ENCODE measurements around the gene CPLX1. TPM values are rescaled to one million over a fixed set of nuclear protein-coding genes. Genes with fewer than 3 reads are reported as not detected.

Gene CPLX1
- total RNA-seq, 1 experiment from 2014 or later, result 14.5 TPM

DNA sequence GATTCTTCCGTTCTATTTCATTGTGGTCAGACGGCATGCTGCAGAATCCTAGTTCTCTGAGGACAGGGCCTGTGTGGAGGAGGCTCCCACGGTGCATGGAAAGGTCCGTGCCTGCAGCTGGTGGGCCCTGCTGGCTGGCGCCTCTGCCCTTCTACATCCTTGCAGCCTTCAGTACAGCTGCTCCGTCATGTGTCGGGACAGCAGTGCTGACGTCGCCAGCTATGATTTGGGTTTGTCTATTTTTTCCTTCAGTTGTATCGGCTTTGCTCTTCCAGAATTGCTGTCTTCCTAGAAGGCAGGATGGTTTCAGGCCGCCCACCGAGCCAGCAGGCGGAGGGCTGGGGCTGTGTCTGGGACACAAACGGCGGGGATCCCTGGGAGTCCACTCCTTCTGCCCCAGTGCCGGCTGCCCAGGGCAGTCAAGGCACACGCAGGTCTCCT, 32.1 kb upstream of the CPLX1 start:
- Histone ChIP-seq H3K36me3 (ENCODE audit: control insufficient read depth in 1 of 2, insufficient read depth in 2 of 2, low read length in 2 of 2) (peaks cover 9 to 20% of the 10 kb centered on the region in 2 experiments), H3K27me3 (ENCODE audit: insufficient read depth, low read length) (no peaks in the 10 kb centered on the region), H3K4me2 (ENCODE audit: low read length) (no peak overlapping the region), H3K9me3 (ENCODE audit: control insufficient read depth in 1 of 2, insufficient read depth in 1 of 2, low read depth in 1 of 2, low read length in 2 of 2) (no peaks in the 10 kb centered on the region), H3K4me3 (replicated peaks in 1 of 2; ENCODE audit: low read depth in 1 of 2, low read length in 2 of 2) (no peak overlapping the region), H3K27ac (ENCODE audit: low read depth, low read length) (no peak overlapping the region), H3K9me2 (ENCODE audit: insufficient read depth) (no peaks in the 10 kb centered on the region), H2AFZ (ENCODE audit: low read depth, low read length, poor library complexity, severe bottlenecking) (no peak overlapping the region), H4K20me1 (ENCODE audit: insufficient read depth) (no peaks in the 10 kb centered on the region), H3K4me1 (ENCODE audit: control insufficient read depth in 1 of 2, insufficient read depth in 2 of 2, low read length in 2 of 2) (no peaks in the 10 kb centered on the region), H3K79me2 (ENCODE audit: insufficient read depth, low read length) (no peaks in the 10 kb centered on the region), H3K9ac (ENCODE audit: low read length) (no peak overlapping the region)
- BruUV-seq (replicated peaks), result no TSS peak
- ATAC-seq (no peak), DNase-seq (ENCODE audit: low read depth, low spot score) (no peak)
- CTCF ChIA-PET, result no interaction called here
- TF ChIP-seq POLR2AphosphoS5 (IDR thresholded peaks at IDR 0.05; ENCODE audit: low read depth, low read length) (no peak), EGR1 (IDR thresholded peaks at IDR 0.05; ENCODE audit: low read depth) (no peak), EZH2 (IDR thresholded peaks at IDR 0.05) (no peak), POLR2A (IDR thresholded peaks at IDR 0.05; ENCODE audit: borderline replicate concordance, extremely low read depth, insufficient read depth, insufficient read length) (no peak), SIN3A (IDR thresholded peaks at IDR 0.05; ENCODE audit: low read depth) (no peak), CBX3 (IDR thresholded peaks at IDR 0.05; ENCODE audit: low read depth) (no peak), SRF (IDR thresholded peaks at IDR 0.05; ENCODE audit: low read depth) (no peak), RAD21 (IDR thresholded peaks at IDR 0.05; ENCODE audit: low read depth) (no peak), YY1 (IDR thresholded peaks at IDR 0.05; ENCODE audit: extremely low read depth, insufficient replicate concordance, low read depth, low read length) (no peak), TCF7L2 (IDR thresholded peaks at IDR 0.05; ENCODE audit: borderline replicate concordance, extremely low read depth, insufficient read depth, insufficient read length) (no peak), ZNF274 (IDR thresholded peaks at IDR 0.05; ENCODE audit: low read depth, low read length) (no peak), ELF1 (IDR thresholded peaks at IDR 0.05; ENCODE audit: borderline replicate concordance, low read depth) (no peak), ZFX (IDR thresholded peaks at IDR 0.05) (no peak), SP1 (IDR thresholded peaks at IDR 0.05; ENCODE audit: low read depth) (no peak), JUND (IDR thresholded peaks at IDR 0.05) (no peak), EZH2phosphoT487 (IDR thresholded peaks at IDR 0.05; ENCODE audit: borderline replicate concordance) (no peak)
- TF ChIP-seq, protein P1, sequence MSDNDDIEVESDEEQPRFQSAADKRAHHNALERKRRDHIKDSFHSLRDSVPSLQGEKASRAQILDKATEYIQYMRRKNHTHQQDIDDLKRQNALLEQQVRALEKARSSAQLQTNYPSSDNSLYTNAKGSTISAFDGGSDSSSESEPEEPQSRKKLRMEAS (IDR thresholded peaks at IDR 0.05), result no peak
- TF ChIP-seq, protein P2, sequence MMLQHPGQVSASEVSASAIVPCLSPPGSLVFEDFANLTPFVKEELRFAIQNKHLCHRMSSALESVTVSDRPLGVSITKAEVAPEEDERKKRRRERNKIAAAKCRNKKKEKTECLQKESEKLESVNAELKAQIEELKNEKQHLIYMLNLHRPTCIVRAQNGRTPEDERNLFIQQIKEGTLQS (IDR thresholded peaks at IDR 0.05), result no peak
- TF ChIP-seq, protein P3, sequence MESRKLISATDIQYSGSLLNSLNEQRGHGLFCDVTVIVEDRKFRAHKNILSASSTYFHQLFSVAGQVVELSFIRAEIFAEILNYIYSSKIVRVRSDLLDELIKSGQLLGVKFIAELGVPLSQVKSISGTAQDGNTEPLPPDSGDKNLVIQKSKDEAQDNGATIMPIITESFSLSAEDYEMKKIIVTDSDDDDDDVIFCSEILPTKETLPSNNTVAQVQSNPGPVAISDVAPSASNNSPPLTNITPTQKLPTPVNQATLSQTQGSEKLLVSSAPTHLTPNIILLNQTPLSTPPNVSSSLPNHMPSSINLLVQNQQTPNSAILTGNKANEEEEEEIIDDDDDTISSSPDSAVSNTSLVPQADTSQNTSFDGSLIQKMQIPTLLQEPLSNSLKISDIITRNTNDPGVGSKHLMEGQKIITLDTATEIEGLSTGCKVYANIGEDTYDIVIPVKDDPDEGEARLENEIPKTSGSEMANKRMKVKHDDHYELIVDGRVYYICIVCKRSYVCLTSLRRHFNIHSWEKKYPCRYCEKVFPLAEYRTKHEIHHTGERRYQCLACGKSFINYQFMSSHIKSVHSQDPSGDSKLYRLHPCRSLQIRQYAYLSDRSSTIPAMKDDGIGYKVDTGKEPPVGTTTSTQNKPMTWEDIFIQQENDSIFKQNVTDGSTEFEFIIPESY (IDR thresholded peaks at IDR 0.05; ENCODE audit: extremely low read depth, insufficient replicate concordance, low read length), result no peak
- TF ChIP-seq, protein P4, sequence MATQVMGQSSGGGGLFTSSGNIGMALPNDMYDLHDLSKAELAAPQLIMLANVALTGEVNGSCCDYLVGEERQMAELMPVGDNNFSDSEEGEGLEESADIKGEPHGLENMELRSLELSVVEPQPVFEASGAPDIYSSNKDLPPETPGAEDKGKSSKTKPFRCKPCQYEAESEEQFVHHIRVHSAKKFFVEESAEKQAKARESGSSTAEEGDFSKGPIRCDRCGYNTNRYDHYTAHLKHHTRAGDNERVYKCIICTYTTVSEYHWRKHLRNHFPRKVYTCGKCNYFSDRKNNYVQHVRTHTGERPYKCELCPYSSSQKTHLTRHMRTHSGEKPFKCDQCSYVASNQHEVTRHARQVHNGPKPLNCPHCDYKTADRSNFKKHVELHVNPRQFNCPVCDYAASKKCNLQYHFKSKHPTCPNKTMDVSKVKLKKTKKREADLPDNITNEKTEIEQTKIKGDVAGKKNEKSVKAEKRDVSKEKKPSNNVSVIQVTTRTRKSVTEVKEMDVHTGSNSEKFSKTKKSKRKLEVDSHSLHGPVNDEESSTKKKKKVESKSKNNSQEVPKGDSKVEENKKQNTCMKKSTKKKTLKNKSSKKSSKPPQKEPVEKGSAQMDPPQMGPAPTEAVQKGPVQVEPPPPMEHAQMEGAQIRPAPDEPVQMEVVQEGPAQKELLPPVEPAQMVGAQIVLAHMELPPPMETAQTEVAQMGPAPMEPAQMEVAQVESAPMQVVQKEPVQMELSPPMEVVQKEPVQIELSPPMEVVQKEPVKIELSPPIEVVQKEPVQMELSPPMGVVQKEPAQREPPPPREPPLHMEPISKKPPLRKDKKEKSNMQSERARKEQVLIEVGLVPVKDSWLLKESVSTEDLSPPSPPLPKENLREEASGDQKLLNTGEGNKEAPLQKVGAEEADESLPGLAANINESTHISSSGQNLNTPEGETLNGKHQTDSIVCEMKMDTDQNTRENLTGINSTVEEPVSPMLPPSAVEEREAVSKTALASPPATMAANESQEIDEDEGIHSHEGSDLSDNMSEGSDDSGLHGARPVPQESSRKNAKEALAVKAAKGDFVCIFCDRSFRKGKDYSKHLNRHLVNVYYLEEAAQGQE (IDR thresholded peaks at IDR 0.05; ENCODE audit: low read depth), result no peak
- POLR2A ChIA-PET, result no interaction called here
- intact Hi-C loops (cut with micrococcal nuclease), result no loop called here
- RAD21 ChIA-PET (ENCODE audit: low non-redundant PET in 1 of 2, low total read pairs in 2 of 2, uncharacterized antibody in 2 of 2, unreplicated experiment in 2 of 2), result no interaction called here
